Endothelial cell of umbilical vein (primary cell): ENCODE measurements around the gene CLEC7A. TPM values are rescaled to one million over a fixed set of nuclear protein-coding genes. Genes with fewer than 3 reads are reported as not detected.

Source experiments
- BruUV-seq: library from RNA; stranded (reverse); fragments of 400-500 nt; replicated peaks from 2 replicates; lab custom pipeline; 2021; lab: Mats Ljungman, UMichigan
- CTCF ChIA-PET: fragments of 300-600, 350-600 bp; sonication (Branson Sonifier 250); formaldehyde crosslinking; loops from one replicate; lab custom pipeline; 2021; ENCODE audit warnings: antibody characterized with exemption, inconsistent platforms; lab: Charles Lee
- POLR2A ChIA-PET: fragments of 300-600, 350-600 bp; sonication (Branson Sonifier 250); formaldehyde crosslinking; loops from one replicate; lab custom pipeline; 2021; ENCODE audit warnings: antibody characterized with exemption, inconsistent platforms; lab: Charles Lee
- DNase-seq: peaks from one replicate; pipeline ENCODE4 v3.0.0-alpha.2; 2011; ENCODE audit warnings: low read depth, low spot score
- FAIRE-seq: peaks from 2 replicates; lab custom pipeline; 2011; peaks lifted over from hg19 to GRCh38; lab: Jason Lieb, UNC
- H2AFZ ChIP-seq: 2 replicates; pipeline ENCODE4 v1.6.0; 2012; ENCODE audit warnings: low read depth, low read length, control low read depth, inconsistent platforms
- H3K27ac ChIP-seq: 2 replicates; pipeline ENCODE4 v1.5.1; 2011; ENCODE audit warnings: low read depth, mild to moderate bottlenecking, control low read depth, low read length, moderate library complexity; ENCODE audit not compliant: insufficient read depth
- H3K27me3 ChIP-seq, 2 experiments: 2 replicates each; pipeline versions ENCODE4 v1.6.0 to v1.6.1; 2011; ENCODE audit warnings: low read length in 2 of 2, mixed read lengths in 1 of 2; ENCODE audit not compliant: control insufficient read depth in 2 of 2, insufficient read depth in 2 of 2
- H3K36me3 ChIP-seq, 2 experiments: 2 replicates in 1 of 2; 3 replicates in 1 of 2; pipeline ENCODE4 v1.5.1; 2011; ENCODE audit warnings: low read length in 2 of 2, mild to moderate bottlenecking in 1 of 2, moderate library complexity in 1 of 2; ENCODE audit not compliant: control insufficient read depth in 2 of 2, insufficient read depth in 2 of 2; ENCODE audit errors: extremely low read depth in 1 of 2
- H3K4me1 ChIP-seq: 3 replicates; pipeline ENCODE4 v1.5.1; 2011; ENCODE audit warnings: mild to moderate bottlenecking, low read length; ENCODE audit not compliant: control insufficient read depth, insufficient read depth; ENCODE audit errors: extremely low read depth
- H3K4me2 ChIP-seq: 2 replicates; pipeline ENCODE4 v1.6.1; 2011; ENCODE audit warnings: low read length, control low read depth, mixed read lengths; ENCODE audit not compliant: insufficient read depth
- H3K4me3 ChIP-seq, 3 experiments: fragments of 200-600 bp in 1 of 3; sonication (generic), shearing (Covaris generic) in 1 of 3; replicated peaks in 1 of 3; 2 replicates each; pipeline ENCODE4 v1.5.1; 2011 to 2016; ENCODE audit warnings: control low read depth in 3 of 3, low read length in 3 of 3, mild to moderate bottlenecking in 2 of 3, inconsistent platforms in 1 of 3, low read depth in 1 of 3, moderate library complexity in 1 of 3; ENCODE audit not compliant: insufficient read depth in 1 of 3
- H3K79me2 ChIP-seq: 2 replicates; pipeline ENCODE4 v1.6.0; 2012; ENCODE audit warnings: low read length, inconsistent platforms; ENCODE audit not compliant: control insufficient read depth, insufficient read depth
- H3K9ac ChIP-seq: replicated peaks from 2 replicates; pipeline ENCODE3; 2011; ENCODE audit warnings: low read length, control low read depth; ENCODE audit not compliant: insufficient read depth; ENCODE audit errors: extremely low read depth
- H3K9me1 ChIP-seq: replicated peaks from 3 replicates; pipeline ENCODE4 v1.6.0; 2011; ENCODE audit warnings: mild to moderate bottlenecking, low read length; ENCODE audit not compliant: control insufficient read depth, insufficient read depth; ENCODE audit errors: extremely low read depth
- H3K9me3 ChIP-seq: replicated peaks from 2 replicates; pipeline ENCODE4 v1.5.1; 2012; ENCODE audit warnings: low read length, inconsistent platforms; ENCODE audit not compliant: control insufficient read depth, insufficient read depth
- H4K20me1 ChIP-seq: replicated peaks from 2 replicates; pipeline ENCODE3; 2011; ENCODE audit warnings: mild to moderate bottlenecking, low read length; ENCODE audit not compliant: control insufficient read depth, insufficient read depth; ENCODE audit errors: extremely low read depth
- CTCF ChIP-seq, 2 donors: IDR thresholded peaks; 1 replicate in 1 of 2; 2 replicates in 1 of 2; pipeline ENCODE4 v1.5.1; 2011; ENCODE audit warnings: low read length in 2 of 2, mild to moderate bottlenecking in 2 of 2, moderate library complexity in 2 of 2, control low read depth in 1 of 2, inconsistent platforms in 1 of 2, low read depth in 1 of 2; ENCODE audit not compliant: insufficient read depth in 1 of 2; ENCODE audit errors: extremely low read depth in 1 of 2
- EZH2 ChIP-seq: IDR thresholded peaks from 2 replicates; pipeline ENCODE4 v1.6.1; 2012; ENCODE audit warnings: borderline replicate concordance, low read depth, mild to moderate bottlenecking, moderate library complexity, low read length, inconsistent platforms; ENCODE audit not compliant: severe bottlenecking
- FOS ChIP-seq: IDR thresholded peaks from 2 replicates; pipeline ENCODE4 v1.6.1; 2011; ENCODE audit warnings: mild to moderate bottlenecking, low read length, moderate library complexity, borderline replicate concordance; ENCODE audit not compliant: insufficient read depth
- GATA2 ChIP-seq: IDR thresholded peaks from 2 replicates; pipeline ENCODE4 v1.7.0; 2011; ENCODE audit warnings: low read depth, mild to moderate bottlenecking, moderate library complexity, mixed read lengths, low read length; ENCODE audit not compliant: insufficient read length, insufficient read depth
- JUN ChIP-seq: IDR thresholded peaks from 2 replicates; pipeline ENCODE4 v1.6.1; 2011; ENCODE audit warnings: borderline replicate concordance, low read depth; ENCODE audit not compliant: insufficient read length, insufficient read depth
- MAX ChIP-seq: IDR thresholded peaks from 2 replicates; pipeline ENCODE4 v1.6.1; 2011; ENCODE audit not compliant: insufficient read depth, insufficient read length
- MYC ChIP-seq: IDR thresholded peaks from one replicate; pipeline ENCODE4 v1.6.1; 2011; ENCODE audit warnings: mild to moderate bottlenecking, low read depth, low read length
- POLR2A ChIP-seq: IDR thresholded peaks from 2 replicates; pipeline ENCODE4 v1.6.1; 2012; ENCODE audit warnings: low read depth, mild to moderate bottlenecking, control low read depth, low read length
- POLR2AphosphoS5 ChIP-seq: IDR thresholded peaks from 2 replicates; pipeline ENCODE4 v1.6.1; 2012; ENCODE audit warnings: low read depth, mild to moderate bottlenecking, control low read depth, low read length, moderate library complexity; ENCODE audit not compliant: insufficient read depth
- dilution Hi-C: fragments of 300-500 bp; cut with MboI; formaldehyde crosslinking; loops from one replicate; pipeline ENCODE4 v1.15.0; 2019; ENCODE audit warnings: low sequenced_read_pairs; ENCODE audit not compliant: extremely low pct_ligation_motif_present
- intact Hi-C: fragments of 100-400 bp; cut with micrococcal nuclease; formaldehyde crosslinking; loops from one replicate; pipeline ENCODE4 v1.10.0; 2022
- polyA plus RNA-seq, 4 experiments: library from polyadenylated mRNA; depleted of rRNA in 3 of 4; stranded (reverse) in 3 of 4; unstranded in 1 of 4; fragments of >200 nt; gene quantifications; 2 replicates each; pipeline versions ENCODE4 v1.2.1 to v1.2.3, GENCODE V29; 2011 to 2012; ENCODE audit warnings: missing spikeins in 1 of 4
- total RNA-seq: library from RNA; stranded (reverse); gene quantifications from 2 replicates; pipeline ENCODE4 v1.2.3, GENCODE V29; 2021

CLEC7A gene
- total and polyA plus RNA-seq, 2 donors (not counting 3 experiments of a cell fraction or from before 2014, with no cell fraction given), result not detected

GRCh38 chr12:10179776-10180181 lies 49.8 kb upstream of the CLEC7A start:
- H3K27ac ChIP-seq, result no peak overlapping the region
- no TSS peak for BruUV-seq
- dilution Hi-C loops (no loop called here), intact Hi-C loops (no loop called here)
- no peaks in the 10 kb centered on the region for H3K9me3 ChIP-seq
- H3K4me2 ChIP-seq, result no peak overlapping the region
- H3K9ac ChIP-seq, result no peak overlapping the region
- no peak for DNase-seq
- no peaks in the 10 kb centered on the region for H3K36me3 ChIP-seq
- no peaks in the 10 kb centered on the region for H3K4me1 ChIP-seq
- no peak overlapping the region for H3K4me3 ChIP-seq
- peaks cover 23 to 27% of the 10 kb centered on the region in 2 experiments for H3K27me3 ChIP-seq
- no peaks in the 10 kb centered on the region for H3K79me2 ChIP-seq
- CTCF ChIA-PET, result no interaction called here
- FAIRE-seq, result no peak
- TF ChIP-seq JUN (no peak), POLR2AphosphoS5 (no peak), EZH2 (no peak), CTCF (IDR thresholded peaks at IDR 0.05; ENCODE audit: extremely low read depth in 1 of 2, insufficient read depth in 1 of 2, low read depth in 1 of 2, low read length in 2 of 2) (no peak), GATA2 (no peak), MYC (no peak), MAX (no peak), POLR2A (no peak), FOS (no peak)
- no peaks in the 10 kb centered on the region for H4K20me1 ChIP-seq
- no peaks in the 10 kb centered on the region for H3K9me1 ChIP-seq
- H2AFZ ChIP-seq, result no peak overlapping the region
- POLR2A ChIA-PET, result no interaction called here
